Large intestine (tissue), 3 donors: Measurements from ENCODE around the gene KAZN. TPM values are rescaled to one million over a fixed set of nuclear protein-coding genes. Genes with fewer than 3 reads are reported as not detected.

Source experiments
- DNase-seq, 2 donors: peaks; one replicate each; pipeline versions ENCODE4 v3.0.0 to v3.0.0-alpha.2; 2013
- H3K27ac ChIP-seq: one replicate; pipeline ENCODE4 v1.5.1; 2013; ENCODE audit warnings: low read length
- H3K27me3 ChIP-seq: 2 replicates; pipeline ENCODE4 v1.6.1; 2013; ENCODE audit warnings: low read length; ENCODE audit not compliant: control insufficient read depth, insufficient read depth
- H3K36me3 ChIP-seq: 2 replicates; pipeline ENCODE4 v1.6.1; 2013; ENCODE audit warnings: low read length; ENCODE audit not compliant: control insufficient read depth, insufficient read depth
- H3K4me1 ChIP-seq: one replicate; pipeline ENCODE4 v1.6.1; 2013; ENCODE audit warnings: low read length; ENCODE audit not compliant: control insufficient read depth, insufficient read depth
- H3K4me3 ChIP-seq: one replicate; pipeline ENCODE4 v1.5.1; 2013; ENCODE audit warnings: low read length
- H3K9me3 ChIP-seq: one replicate; pipeline ENCODE4 v1.6.1; 2013; ENCODE audit warnings: mild to moderate bottlenecking, low read depth, low read length, moderate library complexity; ENCODE audit not compliant: control insufficient read depth
- WGBS: methylation state at CpG from one replicate; pipeline ENCODE4 v1.1.5; 2013; ENCODE audit warnings: low lambda C conversion rate; ENCODE audit not compliant: insufficient coverage; 5-methylcytosine and 5-hydroxymethylcytosine counted together
- polyA plus RNA-seq: library from polyadenylated mRNA; unstranded; fragments of 120-200 nt; gene quantifications from one replicate; pipeline ENCODE4 v1.2.1, GENCODE V29; 2013

The KAZN gene
- polyA plus RNA-seq, 1 donor = 30.4 TPM

DNA sequence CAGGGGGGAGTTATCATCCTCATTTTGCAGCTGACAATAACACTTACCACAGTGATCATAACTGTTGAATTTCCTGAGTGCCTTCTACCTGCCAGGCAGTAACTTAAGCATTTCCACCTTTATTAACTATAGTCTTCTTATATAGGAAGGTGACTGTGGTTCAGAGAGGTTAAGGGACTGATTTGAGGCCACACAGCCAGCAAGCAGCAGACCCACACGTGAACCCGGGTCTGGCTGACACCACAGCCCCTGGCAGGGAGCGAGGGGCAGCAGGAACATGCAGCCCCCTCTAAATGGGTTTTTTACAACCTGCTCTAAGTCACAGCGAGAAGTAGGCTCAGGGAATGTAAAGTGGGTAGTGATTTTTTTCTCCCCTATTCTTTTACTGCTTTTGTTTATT, 248.2 kb downstream of the KAZN start:
- no peak overlapping the region for H3K27ac ChIP-seq
- WGBS = no CpG with 5 or more reads among the region's 4 CpGs
- H3K36me3 ChIP-seq = no peaks in the 10 kb centered on the region
- no peaks in the 10 kb centered on the region for H3K27me3 ChIP-seq
- no peaks in the 10 kb centered on the region for H3K9me3 ChIP-seq
- H3K4me1 ChIP-seq = no peaks in the 10 kb centered on the region
- no peak overlapping the region for H3K4me3 ChIP-seq
- DNase-seq = no peak

DNA sequence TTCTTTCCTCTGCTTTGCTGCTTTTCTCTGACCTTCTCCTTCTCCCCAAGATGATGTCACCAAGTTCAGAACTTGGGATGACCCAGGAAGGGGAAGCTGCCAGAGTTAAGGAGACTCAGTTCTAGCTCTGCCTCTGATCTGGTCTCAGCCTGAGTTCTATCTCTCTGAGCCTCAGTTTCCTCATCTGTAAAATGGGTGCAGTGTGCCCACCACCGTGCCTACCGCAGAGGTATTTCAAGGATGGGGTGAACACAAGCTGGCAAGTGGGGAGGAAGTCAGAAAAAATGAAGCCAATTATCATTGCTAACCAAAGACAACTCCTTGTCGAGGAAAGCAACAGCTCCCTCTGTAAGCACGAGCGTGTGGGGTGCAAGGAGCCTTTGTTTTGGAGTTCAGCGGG, 249.7 kb downstream of the KAZN start:
- DNase-seq = no peak
- WGBS = no CpG with 5 or more reads among the region's 6 CpGs
- no peaks in the 10 kb centered on the region for H3K36me3 ChIP-seq
- H3K27ac ChIP-seq = no peak overlapping the region
- H3K9me3 ChIP-seq = no peaks in the 10 kb centered on the region
- no peaks in the 10 kb centered on the region for H3K27me3 ChIP-seq
- H3K4me3 ChIP-seq = no peak overlapping the region
- H3K4me1 ChIP-seq = no peaks in the 10 kb centered on the region

DNA sequence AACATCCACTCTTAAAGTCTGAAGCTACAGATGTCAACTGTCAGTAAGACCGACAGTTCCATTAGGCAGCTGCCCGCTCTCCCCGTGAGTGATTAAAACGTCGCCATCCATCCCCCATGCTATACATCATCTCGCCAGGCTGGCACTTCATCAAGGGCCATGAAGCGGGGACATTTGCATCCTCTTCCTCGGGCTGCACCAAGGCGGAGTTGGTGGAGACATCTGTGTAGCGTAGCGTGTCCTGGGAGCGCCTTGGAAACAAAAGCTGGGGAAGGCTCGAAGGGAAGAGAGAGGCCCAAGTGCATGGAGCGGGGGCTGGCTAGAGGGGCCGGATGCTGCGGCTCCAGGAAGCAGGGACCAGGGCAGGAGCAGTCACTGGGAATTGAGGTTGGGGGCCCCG, 250.1 kb downstream of the KAZN start:
- no peak overlapping the region for H3K27ac ChIP-seq
- no peaks in the 10 kb centered on the region for H3K9me3 ChIP-seq
- H3K4me1 ChIP-seq = no peaks in the 10 kb centered on the region
- DNase-seq = no peak
- H3K36me3 ChIP-seq = no peaks in the 10 kb centered on the region
- no CpG with 5 or more reads among the region's 17 CpGs for WGBS
- H3K4me3 ChIP-seq = no peak overlapping the region
- H3K27me3 ChIP-seq = no peaks in the 10 kb centered on the region

DNA sequence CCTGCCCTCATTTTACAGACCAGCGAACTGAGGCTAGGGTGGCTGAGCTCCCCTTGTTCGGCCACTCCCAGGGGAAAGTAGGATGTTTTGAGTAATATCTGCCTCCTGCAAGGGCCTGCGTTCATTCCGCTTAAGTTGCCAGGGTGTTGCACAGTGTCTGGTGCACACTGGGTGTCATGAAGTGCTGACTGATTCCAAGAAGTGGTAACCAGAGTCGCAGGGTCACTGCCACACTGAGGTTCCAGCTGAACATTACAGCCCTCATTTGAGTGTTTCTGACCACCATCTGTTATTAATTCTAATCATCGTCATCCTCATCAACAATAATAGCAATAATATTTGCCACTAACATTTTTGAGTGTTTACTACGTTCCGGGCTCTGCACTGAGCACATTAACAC, 250.6 kb downstream of the KAZN start:
- no peak for DNase-seq
- WGBS = 100% methylated on average over 1 of the region's 8 CpGs
- H3K4me1 ChIP-seq = no peaks in the 10 kb centered on the region
- no peaks in the 10 kb centered on the region for H3K36me3 ChIP-seq
- no peaks in the 10 kb centered on the region for H3K27me3 ChIP-seq
- H3K9me3 ChIP-seq = no peaks in the 10 kb centered on the region
- H3K4me3 ChIP-seq = no peak overlapping the region
- no peak overlapping the region for H3K27ac ChIP-seq

GRCh38 chr1:14850563-14850962, 252.1 kb downstream of the KAZN start:
- no CpG with 5 or more reads among the region's 5 CpGs for WGBS
- Histone ChIP-seq H3K36me3 (no peaks in the 10 kb centered on the region), H3K4me3 (no peak overlapping the region), H3K4me1 (no peaks in the 10 kb centered on the region), H3K27ac (no peak overlapping the region), H3K9me3 (no peaks in the 10 kb centered on the region), H3K27me3 (no peaks in the 10 kb centered on the region)
- DNase-seq = peak in 1 of 2 donors; percentile 17

DNA sequence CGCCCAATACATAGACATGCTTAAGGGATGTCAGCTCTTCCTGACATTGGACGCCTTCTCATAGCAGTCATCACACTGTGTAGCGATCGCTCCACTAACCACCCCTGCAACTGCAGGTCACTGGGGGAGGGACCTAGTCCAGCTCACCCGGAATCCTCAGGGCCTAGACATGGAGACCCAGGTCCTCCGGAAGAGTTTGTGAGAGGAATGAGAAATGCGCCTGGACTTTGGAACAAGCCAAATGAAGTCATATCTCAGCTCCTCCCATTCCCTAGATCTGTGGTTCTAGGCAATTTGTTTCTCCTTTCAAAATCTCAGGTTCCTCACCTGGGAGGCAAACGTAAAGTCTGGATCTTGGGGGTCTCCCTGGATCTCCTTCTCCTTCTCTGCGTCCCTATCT, 253.3 kb downstream of the KAZN start:
- WGBS = no CpG with 5 or more reads among the region's 9 CpGs
- Histone ChIP-seq H3K36me3 (no peaks in the 10 kb centered on the region), H3K4me3 (no peak overlapping the region), H3K27me3 (no peaks in the 10 kb centered on the region), H3K27ac (no peak overlapping the region), H3K9me3 (no peaks in the 10 kb centered on the region), H3K4me1 (no peaks in the 10 kb centered on the region)
- DNase-seq = peak in 1 of 2 donors; percentile 31

GRCh38 chr1:14852291-14852690, 253.8 kb downstream of the KAZN start:
- no peaks in the 10 kb centered on the region for H3K9me3 ChIP-seq
- H3K4me3 ChIP-seq = no peak overlapping the region
- no peaks in the 10 kb centered on the region for H3K4me1 ChIP-seq
- no CpG with 5 or more reads among the region's 9 CpGs for WGBS
- no peak for DNase-seq
- H3K36me3 ChIP-seq = no peaks in the 10 kb centered on the region
- no peaks in the 10 kb centered on the region for H3K27me3 ChIP-seq
- H3K27ac ChIP-seq = no peak overlapping the region

- Histone ChIP-seq H3K9me3 (no peaks in the 10 kb centered on the region), H3K4me3 (no peak overlapping the region), H3K27me3 (no peaks in the 10 kb centered on the region), H3K4me1 (no peaks in the 10 kb centered on the region), H3K36me3 (no peaks in the 10 kb centered on the region), H3K27ac (no peak overlapping the region)
- WGBS = no CpG with 5 or more reads among the region's 5 CpGs
- DNase-seq = no peak
Measured at GRCh38 chr1:14853518-14853917, 255.0 kb downstream of the KAZN start.

- no peak for DNase-seq
- WGBS = no CpG with 5 or more reads among the region's 3 CpGs
- no peak overlapping the region for H3K4me3 ChIP-seq
- H3K4me1 ChIP-seq = no peaks in the 10 kb centered on the region
- no peaks in the 10 kb centered on the region for H3K36me3 ChIP-seq
- no peaks in the 10 kb centered on the region for H3K9me3 ChIP-seq
- H3K27ac ChIP-seq = no peak overlapping the region
- H3K27me3 ChIP-seq = no peaks in the 10 kb centered on the region
Measured at GRCh38 chr1:14855268-14855667, 256.8 kb downstream of the KAZN start.

GRCh38 chr1:14855801-14856200, 257.3 kb downstream of the KAZN start:
- DNase-seq = no peak
- WGBS = no CpG with 5 or more reads among the region's 6 CpGs
- no peaks in the 10 kb centered on the region for H3K36me3 ChIP-seq
- H3K4me3 ChIP-seq = no peak overlapping the region
- no peaks in the 10 kb centered on the region for H3K27me3 ChIP-seq
- no peaks in the 10 kb centered on the region for H3K4me1 ChIP-seq
- H3K27ac ChIP-seq = no peak overlapping the region
- no peaks in the 10 kb centered on the region for H3K9me3 ChIP-seq

DNA sequence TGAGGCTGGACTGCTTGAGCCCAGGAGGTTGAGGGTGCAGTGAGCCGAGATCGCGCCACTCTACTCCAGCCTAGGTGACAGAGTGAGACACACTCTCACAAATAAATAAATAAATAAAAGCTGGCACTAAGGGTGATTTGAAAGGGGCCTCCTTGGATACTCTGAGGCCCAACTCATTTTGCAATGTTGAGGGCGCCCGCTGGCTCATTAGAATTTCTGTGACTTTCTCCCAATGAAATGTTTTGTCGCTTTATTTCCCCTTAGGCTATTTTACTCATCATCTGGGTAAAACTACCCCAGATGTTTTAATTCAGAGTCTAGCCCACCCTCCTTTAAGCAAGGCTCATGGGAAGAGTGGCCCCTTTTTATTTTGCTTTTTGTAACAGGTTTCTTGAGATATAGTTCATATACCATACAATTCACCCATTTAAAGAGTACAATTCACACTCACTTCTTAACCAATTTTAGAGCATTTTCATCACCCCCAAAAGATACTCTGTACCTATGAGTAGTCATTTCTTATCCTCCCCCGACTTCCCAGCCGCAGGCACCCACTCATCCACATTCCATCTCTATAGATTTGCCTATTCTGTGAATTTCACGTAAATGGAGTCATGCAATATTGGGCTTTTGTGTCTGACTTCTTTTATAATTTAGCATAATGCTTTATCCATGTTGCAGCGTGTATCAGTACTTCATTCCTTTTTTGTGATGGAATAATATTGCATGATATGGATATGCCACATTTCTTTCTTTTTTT, 259.1 kb downstream of the KAZN start:
- Histone ChIP-seq H3K27me3 (no peaks in the 10 kb centered on the region), H3K27ac (no peak overlapping the region), H3K36me3 (no peaks in the 10 kb centered on the region), H3K4me1 (no peaks in the 10 kb centered on the region), H3K4me3 (no peak overlapping the region), H3K9me3 (no peaks in the 10 kb centered on the region)
- no peak for DNase-seq
- 100% methylated on average over 2 of the region's 10 CpGs for WGBS
